ENCODE measurements around the gene CD300LB.
"Not testable (repeated sequence)": the region's sequence is repeated elsewhere in the genome, so short reads cannot be mapped to it uniquely, and the experiment has no call there.

Gene CD300LB

GRCh38 chr17:74531231-74531761 lies at the start of gene CD300LB:
Gene CD300LB, minus strand, starts transcription at chr17:74531475. Its CDS starts 125 bp downstream, at chr17:74531350.
- DNase-seq (ENCODE audit: low spot score): no peak

GRCh38 chr17:74579900-74580299 lies 48.6 kb upstream of the CD300LB start:
- DNase-seq (ENCODE audit: low spot score): no peak

- no peak for DNase-seq (ENCODE audit: low spot score)
Measured at GRCh38 chr17:74578979-74579378, 47.7 kb upstream of the CD300LB start.

DNA sequence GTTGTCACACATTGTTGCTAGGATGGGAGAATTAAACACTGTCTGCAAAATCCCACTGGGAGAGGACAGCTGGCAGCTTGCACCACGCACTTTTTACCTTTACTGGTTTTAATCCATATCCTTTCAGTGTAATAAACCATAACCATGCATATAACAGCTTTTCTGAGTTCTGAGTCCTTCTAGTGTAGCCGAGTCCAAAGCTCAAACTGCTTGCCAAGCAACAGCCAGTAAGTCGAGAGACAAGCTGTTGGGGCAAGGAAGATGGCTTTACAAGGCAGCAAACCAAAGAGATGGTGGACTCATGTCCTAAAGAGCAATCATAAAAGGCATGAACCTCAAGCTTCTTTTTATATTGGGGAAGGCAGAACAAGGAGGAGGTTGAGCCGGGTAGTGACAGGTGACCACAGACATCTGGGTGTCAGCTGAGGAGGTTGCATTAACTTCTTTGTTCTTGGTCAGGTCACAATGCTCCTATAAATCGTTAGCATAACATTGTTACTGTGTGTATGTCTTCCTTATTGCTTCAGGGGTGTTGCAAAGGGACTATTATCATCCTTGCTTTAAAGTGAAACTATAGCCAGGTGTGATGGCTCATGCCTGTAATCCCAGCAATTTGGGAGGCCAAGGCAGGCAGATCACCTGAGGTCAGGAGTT lies 43.3 kb upstream of the CD300LB start:
- no peak for DNase-seq (ENCODE audit: low spot score)

DNA sequence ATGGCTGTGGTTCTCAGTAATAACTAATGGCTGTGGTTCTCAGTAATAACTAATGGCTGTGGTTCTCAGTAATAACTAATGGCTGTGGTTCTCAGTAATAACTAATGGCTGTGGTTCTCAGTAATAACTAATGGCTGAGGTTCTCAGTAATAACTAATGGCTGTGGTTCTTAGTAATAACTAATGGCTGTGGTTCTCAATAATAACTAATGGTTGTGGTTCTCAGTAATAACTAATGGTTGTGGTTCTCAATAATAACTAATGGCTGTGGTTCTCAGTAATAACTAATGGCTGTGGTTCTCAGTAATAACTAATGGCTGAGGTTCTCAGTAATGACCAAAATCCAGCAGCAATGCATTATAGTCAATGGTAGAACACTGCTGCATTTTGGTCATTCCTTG lies 42.4 kb upstream of the CD300LB start:
- DNase-seq (ENCODE audit: low spot score): not testable (repeated sequence)

DNA sequence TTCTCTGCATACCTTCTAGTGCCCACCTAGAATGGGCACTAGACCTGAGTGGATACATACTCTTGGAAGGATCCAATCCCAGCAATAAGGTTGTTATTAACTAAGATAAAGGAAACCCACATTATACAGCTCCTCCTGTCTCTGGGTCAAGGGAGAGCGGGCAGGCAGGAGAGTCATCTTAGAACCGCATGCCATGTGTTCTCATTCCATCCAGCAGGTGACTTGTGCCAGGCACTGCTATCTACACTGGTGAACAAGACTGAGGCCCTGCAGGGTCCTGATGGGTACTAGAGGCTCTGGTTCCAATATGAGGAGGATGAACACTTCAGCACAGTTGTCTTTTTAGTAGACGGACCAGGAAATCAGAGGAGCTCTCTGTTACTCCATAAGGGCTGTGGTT lies 41.9 kb upstream of the CD300LB start:
- DNase-seq (ENCODE audit: low spot score): no peak

DNA sequence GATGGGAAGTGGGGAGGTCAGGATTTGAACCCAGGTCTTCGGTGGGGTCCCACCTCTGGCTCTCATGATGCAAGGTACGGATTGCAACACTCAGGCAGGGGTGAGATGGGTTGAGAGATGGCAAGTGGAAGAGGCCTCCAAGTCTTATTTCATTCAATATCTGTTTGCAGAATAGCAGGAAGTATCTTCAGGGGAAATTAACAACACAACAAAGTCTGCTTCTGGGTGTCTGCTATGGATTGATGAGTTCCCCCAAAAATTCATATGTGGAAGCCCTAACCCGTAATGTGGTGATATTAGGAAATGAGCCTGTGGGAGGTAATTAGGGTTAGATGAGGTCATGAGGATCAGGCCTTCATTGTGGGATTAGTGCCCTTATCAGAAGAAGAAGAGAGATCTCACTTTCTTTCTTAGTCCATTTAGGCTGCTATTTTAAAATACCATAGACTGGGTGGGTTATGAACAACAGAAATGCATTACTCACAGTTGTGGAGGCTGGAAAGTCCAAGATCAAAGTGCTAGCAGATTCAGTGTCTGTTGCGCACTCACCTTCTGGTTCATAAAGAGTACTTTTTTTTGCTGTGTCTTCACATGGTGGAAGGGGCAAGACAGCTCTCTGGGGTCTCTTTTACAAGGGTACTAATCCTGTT lies 40.5 kb upstream of the CD300LB start:
- no peak for DNase-seq (ENCODE audit: low spot score)

DNA sequence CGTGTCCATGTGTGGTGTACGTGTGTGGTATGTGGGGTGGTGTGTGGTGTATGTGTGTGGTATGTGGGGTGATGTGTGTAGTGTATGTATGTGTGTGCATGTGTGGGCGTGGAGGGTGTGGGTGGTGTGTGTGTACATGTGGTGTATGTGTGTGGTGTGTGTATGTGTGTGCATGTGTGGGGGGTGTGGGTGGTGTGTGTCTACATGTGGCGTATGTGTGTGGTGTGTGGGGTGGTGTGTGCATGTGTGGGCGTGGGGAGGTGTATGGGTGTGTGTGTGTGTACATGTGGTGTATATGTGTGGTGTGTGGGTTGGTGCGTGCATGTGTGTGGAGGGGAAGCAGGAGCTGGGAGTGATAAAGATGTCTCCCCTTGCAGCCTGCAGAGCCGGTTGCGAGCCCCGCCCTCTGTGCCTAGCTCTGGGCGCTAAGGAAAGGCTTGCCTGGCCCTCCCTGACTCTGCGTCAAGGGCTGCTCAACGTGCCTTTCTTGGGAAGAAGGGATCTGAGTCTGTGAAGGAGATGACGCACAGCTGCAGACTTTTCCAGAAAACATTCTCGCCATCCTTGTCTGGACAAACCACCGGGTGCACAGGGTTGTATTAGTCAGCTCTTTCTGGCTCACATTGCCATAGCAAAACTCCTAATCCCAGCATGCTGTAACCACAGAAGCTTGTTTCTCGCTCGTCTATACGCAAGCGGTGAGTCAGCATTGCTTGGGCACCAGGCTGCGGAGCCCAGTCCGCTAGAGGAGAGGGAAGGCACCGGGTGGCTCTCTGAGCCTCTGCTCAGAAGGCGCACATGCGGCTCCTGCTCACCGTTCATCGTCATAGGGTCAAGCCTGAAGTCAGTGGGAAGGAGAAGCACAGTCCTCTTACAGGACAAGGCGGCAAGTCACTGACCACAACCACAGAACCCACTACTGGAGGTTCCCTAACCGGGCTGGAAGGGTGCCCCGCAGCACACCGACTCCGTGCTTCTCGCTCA lies 38.0 kb upstream of the CD300LB start:
- DNase-seq (ENCODE audit: low spot score): peak; percentile 5

- no peak for DNase-seq (ENCODE audit: low spot score)
Measured at GRCh38 chr17:74568106-74568873, 37.0 kb upstream of the CD300LB start.

DNA sequence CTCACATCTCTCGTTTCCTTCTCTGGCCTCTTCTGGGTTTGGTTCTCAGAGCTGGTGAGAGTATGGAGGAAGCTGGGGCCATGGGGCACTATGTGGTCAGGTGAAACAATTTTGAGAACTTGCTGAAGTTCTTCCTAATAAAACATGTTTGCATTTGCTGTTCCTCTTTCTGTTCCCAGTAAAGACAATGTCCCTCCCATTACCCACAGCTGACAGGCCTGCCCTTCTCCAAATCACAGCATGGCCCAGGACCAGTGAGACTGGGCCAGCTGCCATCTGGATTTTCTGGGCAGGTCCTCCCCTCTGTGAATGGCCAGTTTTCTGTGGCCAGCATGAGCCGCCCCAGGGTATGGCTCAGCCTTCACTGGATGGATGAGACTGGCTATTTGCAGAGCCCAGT lies 36.1 kb upstream of the CD300LB start, which contains the start of gene CD300H:
Gene CD300H, minus strand, starts transcription at position 113 of the 400 bp plus-strand sequence.
- DNase-seq (ENCODE audit: low spot score): no peak

DNA sequence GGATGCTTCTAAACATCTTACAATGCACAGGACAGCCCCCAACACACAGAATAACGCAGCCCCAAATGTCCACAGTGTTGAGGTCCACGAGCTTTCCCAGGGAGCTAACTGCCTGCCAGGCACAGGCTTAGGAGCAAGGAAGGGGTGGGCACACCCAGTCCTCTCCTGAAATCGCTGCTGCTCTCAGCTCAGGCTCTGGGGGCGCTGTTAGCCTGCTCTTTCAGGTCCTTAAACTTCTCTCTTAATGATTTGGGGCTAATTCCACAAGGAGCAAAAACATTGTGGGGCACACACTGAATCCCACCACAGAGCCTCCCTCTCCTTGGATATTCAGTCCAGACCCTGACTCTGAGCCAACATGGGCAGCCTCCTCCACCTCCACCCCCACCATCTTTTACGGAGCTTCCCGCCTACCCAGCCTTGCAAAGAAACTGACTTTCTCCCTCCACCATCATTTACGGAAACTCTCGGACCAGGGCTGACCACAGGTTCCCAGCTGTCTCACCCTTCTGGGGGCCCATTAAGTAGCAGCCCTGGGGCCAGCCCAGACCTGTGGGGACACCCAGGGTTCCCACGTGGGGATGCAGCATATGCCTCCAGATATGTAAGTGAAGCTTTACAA lies 35.0 kb upstream of the CD300LB start:
- peak; percentile 56 for DNase-seq (ENCODE audit: low spot score)

GRCh38 chr17:74565126-74565525 lies 33.9 kb upstream of the CD300LB start:
- no peak for DNase-seq (ENCODE audit: low spot score)

- DNase-seq (ENCODE audit: low spot score): no peak
Measured at GRCh38 chr17:74563358-74563757, 32.1 kb upstream of the CD300LB start.

DNA sequence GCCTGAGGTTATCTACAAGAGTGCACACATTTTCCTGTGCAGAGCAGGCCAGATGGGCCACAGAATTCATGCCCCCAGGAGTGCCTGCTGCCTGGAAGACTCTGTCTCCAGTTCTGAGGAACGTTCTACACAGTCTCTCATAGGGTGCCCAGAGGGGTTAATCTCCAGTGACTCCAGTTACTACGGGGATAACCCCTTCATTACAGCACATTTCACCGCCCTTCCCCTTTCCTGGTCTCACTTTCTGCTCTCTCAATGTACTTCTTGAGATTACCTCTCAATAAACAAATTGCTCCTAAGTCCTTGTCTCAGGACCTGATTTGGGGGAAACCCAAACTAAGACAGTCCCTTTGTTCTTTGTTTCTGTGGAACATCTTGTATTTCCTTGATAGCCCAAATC lies 30.3 kb upstream of the CD300LB start:
- DNase-seq (ENCODE audit: low spot score): no peak

- no peak for DNase-seq (ENCODE audit: low spot score)
Measured at GRCh38 chr17:74558882-74559519, 27.7 kb upstream of the CD300LB start.

DNA sequence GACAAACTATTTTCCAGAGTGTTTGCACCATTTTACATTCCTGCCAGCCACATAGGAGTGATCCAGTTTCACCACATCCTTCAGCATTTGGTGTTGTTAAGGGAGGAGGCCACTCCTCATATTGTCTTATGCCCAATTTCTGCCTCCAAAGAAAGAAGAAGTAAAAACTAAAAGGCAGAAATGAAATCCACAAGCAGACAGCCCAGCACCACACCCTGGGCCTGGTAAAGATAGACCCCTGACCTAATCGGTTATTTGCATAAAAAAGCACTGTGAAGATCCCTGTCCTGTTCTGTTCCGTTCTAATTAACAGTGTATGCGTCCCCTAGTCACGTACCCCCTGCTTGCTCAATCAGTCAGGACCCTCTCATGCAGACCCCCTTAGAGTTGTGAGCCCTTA lies 27.1 kb upstream of the CD300LB start:
- DNase-seq (ENCODE audit: low spot score): not testable (repeated sequence)

GRCh38 chr17:74555427-74555940 lies 24.2 kb upstream of the CD300LB start:
- DNase-seq (ENCODE audit: low spot score): no peak

DNA sequence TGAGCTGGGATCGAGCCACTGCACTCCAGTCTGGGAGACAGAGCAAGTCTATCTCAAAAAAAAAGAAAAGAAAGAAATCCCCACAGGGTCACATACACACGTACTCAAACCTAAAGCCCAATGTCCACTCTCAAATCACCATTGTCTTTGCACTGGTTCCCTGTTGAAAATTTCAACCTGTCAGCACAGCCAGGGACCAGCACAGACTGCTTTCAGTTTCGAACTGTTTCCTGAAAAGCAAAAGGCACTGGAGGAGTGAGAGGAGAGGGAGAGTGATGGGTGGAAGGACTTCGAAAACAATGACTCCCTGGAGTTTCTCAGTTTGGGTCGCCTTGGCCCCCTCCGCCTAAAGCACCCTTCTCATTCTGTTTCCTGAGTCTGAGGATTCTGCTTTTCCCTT lies 23.6 kb upstream of the CD300LB start:
- no peak for DNase-seq (ENCODE audit: low spot score)

- no peak for DNase-seq (ENCODE audit: low spot score)
Measured at GRCh38 chr17:74552037-74552436, 20.8 kb upstream of the CD300LB start.

GRCh38 chr17:74550602-74551001 lies 19.3 kb upstream of the CD300LB start:
- DNase-seq (ENCODE audit: low spot score): no peak
